ENCODE measurements around the gene LUZP2.

The LUZP2 gene

GRCh38 chr11:24716403-24716802 is 219.6 kb downstream of the LUZP2 start:
- no peak for DNase-seq (ENCODE audit: low read depth in 3 of 3)

GRCh38 chr11:24723231-24723630 is 226.4 kb downstream of the LUZP2 start:
- DNase-seq (ENCODE audit: low read depth in 3 of 3) = no peak

DNA sequence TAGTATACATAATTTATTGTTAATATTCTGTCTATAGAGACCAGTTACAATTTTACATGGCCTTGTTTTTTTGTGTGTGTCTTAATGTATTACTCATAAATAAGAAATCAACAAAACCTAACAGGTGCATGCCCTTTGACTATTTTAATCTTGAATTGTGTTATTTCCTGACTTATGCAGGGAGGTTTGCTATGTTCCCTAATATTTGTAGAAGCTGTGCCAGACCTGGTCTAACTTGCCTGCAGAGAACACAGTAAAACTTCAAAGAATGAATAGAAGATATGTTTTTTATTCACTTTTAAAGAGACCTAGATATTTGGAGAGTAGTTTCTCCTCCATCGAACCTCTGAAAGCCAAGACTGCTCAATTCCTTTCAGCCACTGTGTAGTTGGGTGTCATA is 234.7 kb downstream of the LUZP2 start:
- DNase-seq (ENCODE audit: low read depth in 3 of 3) = no peak

GRCh38 chr11:24734742-24735237 is 237.9 kb downstream of the LUZP2 start:
- DNase-seq (ENCODE audit: low read depth in 3 of 3) = no peak

GRCh38 chr11:24738972-24739371 is 242.1 kb downstream of the LUZP2 start:
- no peak for DNase-seq (ENCODE audit: low read depth in 3 of 3)

- DNase-seq (ENCODE audit: low read depth in 3 of 3) = no peak
These were observed 242.8 kb downstream of the LUZP2 start for GRCh38 chr11:24739637-24740036.

DNA sequence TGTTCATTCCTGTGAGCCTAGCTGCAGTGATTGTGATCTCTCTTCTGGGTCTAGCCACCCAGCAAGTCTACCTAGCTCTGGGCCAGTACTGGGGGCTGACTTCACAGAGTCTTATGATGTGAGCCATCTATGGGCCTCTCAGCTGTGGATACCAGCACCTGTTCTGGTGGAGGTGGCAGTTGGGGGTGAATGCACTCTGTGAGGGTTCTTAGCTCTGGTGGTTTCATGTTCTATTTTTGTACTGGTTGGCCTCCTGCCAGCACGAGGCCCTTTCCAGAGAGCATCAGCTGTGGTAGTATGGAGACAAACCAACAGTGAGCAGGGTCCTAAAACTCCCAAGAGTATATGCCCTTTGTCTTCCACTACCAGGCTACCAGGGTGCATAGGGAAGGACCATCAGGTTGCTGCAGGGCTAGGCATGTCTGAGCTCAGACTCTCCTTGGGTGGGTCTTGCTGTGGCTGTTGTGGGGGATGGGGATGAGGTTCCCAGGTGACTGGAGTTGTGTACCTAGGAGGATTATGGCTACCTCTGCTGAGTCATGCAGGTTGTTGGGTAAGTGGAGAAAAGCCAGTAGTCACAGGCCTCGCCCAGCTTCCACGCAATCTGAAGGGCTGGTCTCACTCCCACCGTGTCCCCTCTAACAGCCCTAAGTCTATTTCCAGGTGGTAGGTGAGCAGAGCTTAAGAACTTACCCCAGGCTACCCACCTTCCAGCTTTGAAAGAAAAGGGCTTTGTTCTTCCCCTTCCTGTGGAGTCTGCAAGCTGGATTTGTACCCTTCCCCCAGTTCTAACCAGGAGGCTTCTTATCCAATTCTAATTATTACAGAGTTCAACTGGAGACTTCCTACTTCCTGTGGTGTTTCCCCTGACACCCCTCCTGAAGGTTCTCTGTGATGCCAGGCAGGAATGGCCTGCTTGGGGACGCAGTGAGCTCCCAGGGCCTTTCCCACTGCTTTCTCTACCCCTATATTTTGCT is 250.7 kb downstream of the LUZP2 start:
- no peak for DNase-seq (ENCODE audit: low read depth in 3 of 3)

DNA sequence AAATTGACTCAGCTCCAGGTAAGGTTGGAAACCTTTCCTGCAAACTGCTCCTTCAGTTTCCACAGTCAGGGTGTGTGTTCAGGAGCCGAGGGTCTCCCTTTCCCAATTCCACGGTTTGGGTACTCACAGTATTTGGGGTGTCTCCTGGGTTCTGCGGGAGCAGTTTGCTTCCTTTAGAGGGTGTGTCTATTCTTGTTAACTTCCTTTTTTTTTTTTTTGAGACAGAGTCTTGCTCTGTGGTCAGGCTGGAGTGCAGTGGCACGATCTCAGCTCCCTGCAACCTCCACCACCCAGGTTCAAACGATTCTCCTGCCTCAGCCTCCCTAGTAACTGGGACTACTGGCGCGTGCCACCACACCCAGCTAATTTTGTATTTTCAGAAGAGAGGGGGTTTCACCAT is 251.4 kb downstream of the LUZP2 start:
- DNase-seq (ENCODE audit: low read depth in 3 of 3) = no peak

DNA sequence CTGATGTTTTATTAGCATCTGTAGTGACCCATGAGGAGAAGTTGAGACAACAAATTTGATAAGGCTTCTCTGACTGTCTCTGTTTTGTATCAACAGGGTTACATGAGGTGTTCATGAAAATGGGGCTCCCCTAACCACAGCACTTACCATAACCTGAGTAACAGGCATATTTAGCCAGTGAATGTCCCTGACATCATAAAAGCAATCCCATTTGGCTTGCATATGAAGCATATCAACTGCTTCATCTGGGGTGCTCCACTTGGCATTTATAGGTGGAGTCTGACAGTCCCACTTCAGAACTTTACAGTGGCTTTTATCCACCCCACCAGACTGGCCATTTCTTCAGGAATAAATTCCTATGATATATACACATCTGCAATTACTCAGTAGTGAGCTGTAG is 257.6 kb downstream of the LUZP2 start:
- no peak for DNase-seq (ENCODE audit: low read depth in 3 of 3)

DNA sequence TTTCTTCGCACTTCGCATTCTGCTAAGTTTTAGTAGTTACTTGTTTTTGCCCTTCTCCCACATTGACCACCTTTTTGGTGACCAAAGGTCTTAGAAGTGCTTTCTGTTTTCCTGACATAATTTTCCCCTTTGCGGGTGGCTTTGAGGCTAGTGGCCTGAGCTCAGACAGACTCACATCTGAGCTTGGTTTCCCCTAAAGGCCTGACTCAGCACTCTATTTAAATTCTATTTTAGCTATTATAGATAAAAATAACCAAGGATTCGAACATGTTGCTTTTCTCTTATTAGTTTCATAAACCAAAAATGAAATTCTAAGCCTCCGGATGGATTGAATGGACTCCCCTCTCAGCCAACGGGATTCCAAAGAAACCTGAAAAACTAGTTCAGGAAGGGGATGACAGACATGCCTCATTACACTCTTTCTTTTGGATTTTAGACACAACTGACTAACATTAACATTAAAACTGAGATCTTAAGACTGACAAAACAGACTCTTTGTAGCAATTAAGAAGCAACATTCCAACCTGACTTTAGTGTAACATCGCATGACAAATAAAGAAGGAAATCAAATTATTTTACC is 258.5 kb downstream of the LUZP2 start:
- DNase-seq (ENCODE audit: low read depth in 3 of 3) = no peak

DNA sequence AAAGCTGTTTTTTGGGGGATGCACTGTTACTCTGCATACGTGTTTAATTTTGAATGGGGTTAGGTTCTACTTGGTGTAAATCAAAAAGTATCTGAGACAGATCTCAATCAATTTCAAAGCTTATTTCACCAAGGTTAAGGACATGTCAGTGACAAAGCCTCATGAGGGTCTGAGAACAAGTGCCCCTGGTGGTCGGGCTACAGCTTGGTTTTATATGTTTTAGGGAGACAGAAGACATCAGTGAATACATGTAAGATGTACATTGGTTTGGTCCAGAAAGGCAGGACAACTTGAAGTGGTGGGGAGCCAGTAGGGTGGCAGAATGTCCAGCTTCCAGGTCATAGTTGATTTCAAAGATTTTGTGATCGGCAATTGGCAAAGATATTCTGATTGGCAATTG is 262.9 kb downstream of the LUZP2 start:
- no peak for DNase-seq (ENCODE audit: low read depth in 3 of 3)

DNA sequence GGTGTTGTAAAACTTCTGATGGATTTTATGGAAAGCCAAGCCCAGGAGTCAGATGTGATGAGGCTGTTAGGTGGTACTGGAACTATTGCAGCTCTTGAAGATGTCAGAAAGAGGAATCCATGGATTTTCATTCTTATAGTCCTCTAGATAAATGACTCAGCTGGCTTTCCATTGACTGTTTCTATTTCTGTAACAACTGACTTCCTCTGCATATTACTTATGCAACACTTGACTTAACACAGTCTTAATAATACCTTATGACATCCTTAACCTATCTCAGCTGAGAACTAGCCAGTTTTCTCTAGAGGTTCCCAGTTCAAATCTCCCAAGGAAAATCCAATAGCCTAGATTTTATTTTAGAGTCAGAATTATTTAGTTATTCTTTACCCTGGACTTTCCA is 263.8 kb downstream of the LUZP2 start:
- no peak for DNase-seq (ENCODE audit: low read depth in 3 of 3)

GRCh38 chr11:24762076-24762475 is 265.2 kb downstream of the LUZP2 start:
- no peak for DNase-seq (ENCODE audit: low read depth in 3 of 3)

DNA sequence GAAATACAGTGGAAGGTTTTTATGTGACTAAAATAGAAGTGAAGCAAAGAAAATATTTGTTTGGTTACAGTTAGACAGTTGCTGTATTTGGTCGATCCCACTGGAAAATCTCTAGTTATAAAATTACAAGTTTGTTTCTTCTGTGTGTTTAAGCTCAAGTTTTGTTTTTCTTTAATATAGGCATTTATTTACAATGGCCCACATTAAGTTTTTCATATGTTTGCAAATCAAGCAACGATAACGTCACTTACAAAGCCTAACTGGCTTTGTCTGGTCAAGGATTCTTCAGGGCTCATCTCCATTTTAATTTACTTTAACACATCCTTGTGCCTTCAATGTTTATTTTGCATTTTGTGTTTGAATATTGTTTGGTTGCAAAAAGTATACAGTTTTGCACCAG is 270.6 kb downstream of the LUZP2 start:
- no peak for DNase-seq (ENCODE audit: low read depth in 3 of 3)

DNA sequence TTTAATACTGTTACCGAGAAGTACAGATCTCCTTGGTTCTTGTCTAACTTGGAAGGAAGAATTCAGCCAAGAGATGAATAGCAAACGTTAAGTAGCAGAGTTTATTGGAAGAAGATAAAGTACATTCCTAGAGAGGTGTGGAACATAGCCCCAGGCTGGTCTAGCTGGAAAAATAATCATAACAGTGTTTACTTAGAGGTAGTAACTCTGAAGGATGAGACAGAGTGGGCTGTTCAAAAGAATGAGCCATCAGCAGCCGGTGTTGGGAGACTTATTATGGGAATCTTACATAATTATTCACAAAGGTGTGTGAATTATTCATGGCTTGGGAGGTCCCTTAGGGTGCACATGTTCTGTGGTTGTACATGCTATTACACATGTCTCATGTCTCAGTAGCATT is 276.5 kb downstream of the LUZP2 start:
- no peak for DNase-seq (ENCODE audit: low read depth in 3 of 3)

DNA sequence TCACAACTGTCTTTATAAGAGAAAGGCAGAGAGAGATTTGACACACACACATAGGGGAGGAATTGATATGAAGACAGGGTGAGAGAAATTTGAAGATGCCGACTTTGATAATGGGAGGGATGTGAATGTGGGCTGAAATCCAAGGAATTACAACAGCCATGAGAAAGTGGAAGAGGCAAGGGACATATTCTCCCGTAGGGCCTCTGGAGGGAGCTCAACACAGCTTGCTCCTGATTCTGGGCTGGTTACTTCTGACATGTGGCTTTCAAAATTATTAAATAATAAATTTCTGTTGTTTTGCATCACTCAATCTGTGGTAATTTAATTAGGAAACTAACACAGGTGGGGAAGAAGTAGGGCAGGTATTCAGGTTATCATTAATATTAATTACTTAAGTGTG is 282.9 kb downstream of the LUZP2 start:
- DNase-seq (ENCODE audit: low read depth in 3 of 3) = no peak

- no peak for DNase-seq (ENCODE audit: low read depth in 3 of 3)
These were observed 284.4 kb downstream of the LUZP2 start for GRCh38 chr11:24781288-24781687.

DNA sequence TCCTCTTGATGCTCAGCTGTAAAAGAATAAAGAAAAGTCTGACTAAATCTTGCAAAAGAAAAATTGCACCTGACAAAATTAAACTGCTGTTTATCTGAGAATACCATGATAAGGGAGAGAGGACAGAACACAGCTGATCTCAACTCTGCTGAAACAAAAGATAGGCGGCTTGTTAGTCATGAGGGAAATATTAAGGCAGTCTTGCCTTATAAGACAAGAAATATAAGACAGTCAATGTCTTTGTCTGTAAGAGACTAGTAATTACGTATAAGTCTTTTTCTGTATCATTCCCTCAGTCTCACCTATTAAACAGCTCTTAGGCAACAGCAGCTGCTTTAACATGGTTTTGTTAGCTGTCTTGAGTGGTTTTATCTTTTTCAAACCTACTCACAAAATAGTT is 296.6 kb downstream of the LUZP2 start:
- no peak for DNase-seq (ENCODE audit: low read depth in 3 of 3)

GRCh38 chr11:24794064-24794463 is 297.2 kb downstream of the LUZP2 start:
- DNase-seq (ENCODE audit: low read depth in 3 of 3) = no peak

GRCh38 chr11:24805671-24806070 is 308.8 kb downstream of the LUZP2 start:
- no peak for DNase-seq (ENCODE audit: low read depth in 3 of 3)

DNA sequence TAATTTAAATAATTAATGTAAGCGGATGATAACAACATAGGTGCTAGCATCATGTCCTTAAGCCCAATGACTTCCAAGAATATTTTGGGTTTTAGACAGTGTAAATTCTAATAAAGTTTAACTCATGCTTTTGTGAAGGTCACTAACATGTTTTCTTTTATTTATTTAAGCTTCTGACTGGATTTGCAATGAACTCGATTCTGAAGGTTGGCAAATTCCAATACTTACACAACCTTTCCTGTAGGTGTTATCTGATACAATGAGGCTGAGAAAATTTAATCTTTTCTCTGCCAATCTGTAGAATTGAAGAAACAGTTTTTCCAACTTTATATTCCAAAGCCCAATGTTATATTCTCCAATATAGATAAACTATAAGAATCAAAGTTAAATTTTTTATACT is 311.3 kb downstream of the LUZP2 start:
- DNase-seq (ENCODE audit: low read depth in 3 of 3) = no peak

- no peak for DNase-seq (ENCODE audit: low read depth in 3 of 3)
These were observed 322.2 kb downstream of the LUZP2 start for GRCh38 chr11:24819006-24819405.

DNA sequence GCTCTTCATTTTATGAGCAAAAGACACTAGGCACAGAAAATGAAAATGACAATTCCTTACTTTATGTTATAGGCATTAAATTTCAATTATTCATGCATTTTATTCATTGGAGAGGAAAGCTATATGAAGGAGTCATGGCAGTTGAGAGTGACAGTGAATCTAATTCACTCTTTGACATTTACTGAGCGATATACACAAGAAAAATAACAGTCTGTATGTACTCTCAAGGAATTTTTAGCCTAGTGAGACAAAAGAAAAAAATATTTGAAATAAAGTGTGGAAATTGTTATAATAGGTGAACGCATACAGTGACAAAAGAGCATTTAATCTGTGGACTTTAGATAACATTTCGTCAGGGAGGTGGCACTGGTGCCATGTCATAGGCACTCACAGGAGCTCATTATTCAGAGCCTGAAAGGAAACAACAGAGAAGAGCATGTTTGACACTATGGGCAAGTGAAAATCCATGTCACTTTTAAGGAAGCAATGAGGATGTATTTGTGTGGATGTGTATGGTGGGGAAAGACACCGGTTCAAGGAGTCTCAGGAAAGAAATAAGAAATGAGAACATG is 323.1 kb downstream of the LUZP2 start:
- DNase-seq (ENCODE audit: low read depth in 3 of 3) = no peak

Measured in stimulated activated CD4-positive, alpha-beta T cell treated with anti-CD3 and anti-CD28 coated beads, TNF-alpha, amount 100 ng/mL, for 48 hours (primary cell).